H1 (cell line): ENCODE data around the gene PHAX. TPM values are rescaled to one million over a fixed set of nuclear protein-coding genes. Genes with fewer than 3 reads are reported as not detected.

Experiments
- CTCF ChIA-PET: fragments of 300-600 bp; sonication (Branson Sonifier 250); formaldehyde crosslinking; loops from one replicate; lab custom pipeline; 2021; ENCODE audit not compliant: partially characterized antibody; lab: Charles Lee
- POLR2A ChIA-PET: fragments of 300-600 bp; sonication (Branson Sonifier 250); formaldehyde crosslinking; loops from one replicate; lab custom pipeline; 2021; ENCODE audit warnings: inconsistent platforms; ENCODE audit not compliant: partially characterized antibody; lab: Charles Lee
- DNase-seq, 2 experiments: peaks; one replicate each; pipeline versions ENCODE4 v3.0.0 to v3.0.0-alpha.2; 2010 to 2022; ENCODE audit warnings: low spot score in 2 of 2, low read depth in 1 of 2, mixed read lengths in 1 of 2
- FAIRE-seq: peaks from 2 replicates; lab custom pipeline; 2011; peaks lifted over from hg19 to GRCh38; lab: Jason Lieb, UNC
- H2AFZ ChIP-seq: 2 replicates; pipeline ENCODE4 v1.8.1; 2012; ENCODE audit warnings: low read length, inconsistent platforms
- H2AK5ac ChIP-seq: 2 replicates; pipeline ENCODE4 v1.6.1; 2013; ENCODE audit warnings: low read depth, low read length
- H2BK120ac ChIP-seq: replicated peaks from 2 replicates; pipeline ENCODE3; 2013; ENCODE audit warnings: low read depth, low read length, inconsistent platforms
- H2BK12ac ChIP-seq: 2 replicates; pipeline ENCODE4 v1.6.1; 2013; ENCODE audit warnings: low read depth, low read length
- H2BK15ac ChIP-seq: 2 replicates; pipeline ENCODE4 v1.6.1; 2013; ENCODE audit warnings: low read length
- H2BK20ac ChIP-seq: 2 replicates; pipeline ENCODE4 v1.6.1; 2013; ENCODE audit warnings: low read length
- H2BK5ac ChIP-seq: 2 replicates; pipeline ENCODE4 v1.6.1; 2013; ENCODE audit warnings: low read depth, low read length
- H3K14ac ChIP-seq: 2 replicates; pipeline ENCODE4 v1.6.1; 2013; ENCODE audit warnings: inconsistent platforms; ENCODE audit not compliant: insufficient read length
- H3K18ac ChIP-seq: 2 replicates; pipeline ENCODE4 v1.6.1; 2013; ENCODE audit warnings: low read length; ENCODE audit errors: extremely low read depth
- H3K23ac ChIP-seq: 2 replicates; pipeline ENCODE4 v1.6.1; 2013; ENCODE audit warnings: inconsistent platforms; ENCODE audit not compliant: insufficient read length
- H3K23me2 ChIP-seq: 2 replicates; pipeline ENCODE4 v1.6.1; 2013; ENCODE audit warnings: low read depth, low read length
- H3K27ac ChIP-seq: 2 replicates; pipeline ENCODE4 v1.6.1; 2011; ENCODE audit warnings: low read depth, low read length, inconsistent platforms
- H3K27me3 ChIP-seq, 4 experiments: replicated peaks in 1 of 4; 1 replicate in 1 of 4; 2 replicates in 3 of 4; pipeline versions ENCODE4 v1.6.1 to v1.8.1; 2011 to 2013; ENCODE audit warnings: low read length in 3 of 4, mild to moderate bottlenecking in 3 of 4, inconsistent platforms in 2 of 4, mixed read lengths in 2 of 4, moderate library complexity in 1 of 4; ENCODE audit not compliant: control insufficient read depth in 3 of 4, insufficient read depth in 3 of 4; ENCODE audit errors: extremely low read depth in 1 of 4
- H3K36me3 ChIP-seq, 4 experiments: 2 replicates each; pipeline versions ENCODE4 v1.6.1 to v1.8.1; 2011 to 2013; ENCODE audit warnings: mild to moderate bottlenecking in 4 of 4, low read length in 3 of 4, moderate library complexity in 2 of 4, control low read depth in 1 of 4, inconsistent platforms in 1 of 4; ENCODE audit not compliant: insufficient read depth in 4 of 4, control insufficient read depth in 2 of 4
- H3K4ac ChIP-seq: replicated peaks from 2 replicates; pipeline ENCODE3; 2013; ENCODE audit warnings: low read length, low read depth, mixed read lengths, inconsistent platforms; ENCODE audit not compliant: insufficient read length
- H3K4me1 ChIP-seq, 4 experiments: replicated peaks in 1 of 4; 1 replicate in 1 of 4; 2 replicates in 3 of 4; pipeline versions ENCODE4 v1.6.1 to v1.8.1; 2011 to 2013; ENCODE audit warnings: low read length in 3 of 4, inconsistent platforms in 2 of 4, mixed read lengths in 1 of 4; ENCODE audit not compliant: insufficient read depth in 4 of 4, control insufficient read depth in 3 of 4
- H3K4me2 ChIP-seq, 2 experiments: 2 replicates each; pipeline versions ENCODE4 v1.6.1 to v1.8.1; 2011 to 2013; ENCODE audit warnings: low read depth in 2 of 2, low read length in 2 of 2, control low read depth in 1 of 2, inconsistent platforms in 1 of 2, mild to moderate bottlenecking in 1 of 2; ENCODE audit not compliant: insufficient read depth in 1 of 2
- H3K4me3 ChIP-seq, 4 experiments: fragments of 200-600, 300-600 bp in 1 of 4; sonication (generic), shearing (Covaris generic), sonication (Bioruptor Twin) in 1 of 4; 2 replicates each; pipeline versions ENCODE4 v1.5.1 to v1.8.1; 2011 to 2016; ENCODE audit warnings: low read length in 4 of 4, low read depth in 3 of 4, control low read depth in 2 of 4, inconsistent platforms in 2 of 4, mild to moderate bottlenecking in 2 of 4, mixed read lengths in 1 of 4, moderate library complexity in 1 of 4; ENCODE audit not compliant: insufficient read depth in 2 of 4; ENCODE audit errors: extremely low read depth in 1 of 4
- H3K56ac ChIP-seq: replicated peaks from 2 replicates; pipeline ENCODE3; 2013; ENCODE audit warnings: low read depth, mild to moderate bottlenecking, mixed read lengths, low read length, inconsistent platforms; ENCODE audit not compliant: insufficient read length
- H3K79me1 ChIP-seq: 2 replicates; pipeline ENCODE4 v1.6.1; 2013; ENCODE audit warnings: low read depth, low read length, control low read depth
- H3K79me2 ChIP-seq, 2 experiments: 2 replicates each; pipeline versions ENCODE4 v1.6.1 to v1.8.1; 2012 to 2013; ENCODE audit warnings: low read length in 2 of 2, mild to moderate bottlenecking in 2 of 2, inconsistent platforms in 1 of 2; ENCODE audit not compliant: insufficient read depth in 2 of 2, control insufficient read depth in 1 of 2
- H3K9ac ChIP-seq, 4 experiments: replicated peaks in 1 of 4; 1 replicate in 1 of 4; 2 replicates in 3 of 4; pipeline versions ENCODE4 v1.6.1 to v1.8.1; 2011 to 2013; ENCODE audit warnings: low read depth in 3 of 4, low read length in 3 of 4, control low read depth in 2 of 4, mild to moderate bottlenecking in 2 of 4, moderate library complexity in 2 of 4, inconsistent platforms in 1 of 4; ENCODE audit errors: extremely low read depth in 1 of 4
- H3K9me3 ChIP-seq, 2 experiments: 2 replicates each; pipeline versions ENCODE4 v1.6.1 to v1.8.1; 2012 to 2013; ENCODE audit warnings: mild to moderate bottlenecking in 2 of 2, moderate library complexity in 2 of 2, control low read depth in 1 of 2, inconsistent platforms in 1 of 2, low read depth in 1 of 2, low read length in 1 of 2, mixed read lengths in 1 of 2; ENCODE audit not compliant: insufficient read depth in 2 of 2
- H4K20me1 ChIP-seq, 2 experiments: replicated peaks in 1 of 2; 2 replicates each; pipeline versions ENCODE3 to v1.8.1; 2011 to 2013; ENCODE audit warnings: inconsistent platforms in 2 of 2, low read length in 2 of 2, mild to moderate bottlenecking in 1 of 2; ENCODE audit not compliant: insufficient read depth in 2 of 2, control insufficient read depth in 1 of 2
- H4K5ac ChIP-seq: 2 replicates; pipeline ENCODE4 v1.6.1; 2013; ENCODE audit warnings: low read length, low read depth, mixed read lengths, inconsistent platforms; ENCODE audit not compliant: insufficient read length
- H4K8ac ChIP-seq: 2 replicates; pipeline ENCODE4 v1.8.0; 2013; ENCODE audit warnings: mild to moderate bottlenecking, moderate library complexity, low read length, inconsistent platforms; ENCODE audit not compliant: insufficient read depth; ENCODE audit errors: extremely low read depth
- H4K91ac ChIP-seq: replicated peaks from 2 replicates; pipeline ENCODE3; 2013; ENCODE audit warnings: low read length, mixed read lengths, inconsistent platforms; ENCODE audit not compliant: insufficient read length
- CBX8 ChIP-seq: fragments of 300-800, 300-1000 bp; sonication (generic); IDR thresholded peaks from 2 replicates; pipeline ENCODE4 v1.7.1; 2016; ENCODE audit warnings: low read depth, low read length, borderline replicate concordance
- GABPA ChIP-seq: IDR thresholded peaks from 2 replicates; pipeline ENCODE4 v1.6.1; 2011; ENCODE audit warnings: mild to moderate bottlenecking, low read length, moderate library complexity, borderline replicate concordance; ENCODE audit not compliant: insufficient read depth
- HDAC2 ChIP-seq, 2 experiments: fragments of 300-600 bp in 1 of 2; sonication (generic) in 1 of 2; IDR thresholded peaks; 2 replicates each; pipeline ENCODE4 v1.6.1; 2011 to 2012; ENCODE audit warnings: low read depth in 2 of 2, low read length in 2 of 2, mild to moderate bottlenecking in 2 of 2, moderate library complexity in 2 of 2, borderline replicate concordance in 1 of 2, inconsistent platforms in 1 of 2
- JUND ChIP-seq: IDR thresholded peaks from 2 replicates; pipeline ENCODE4 v1.6.1; 2011; ENCODE audit warnings: mild to moderate bottlenecking, improper control_type of control experiment, low read length
- KDM4A ChIP-seq: IDR thresholded peaks from one replicate; pipeline ENCODE4 v1.7.1; 2012; ENCODE audit warnings: low read depth, mild to moderate bottlenecking, moderate library complexity, low read length, inconsistent platforms; ENCODE audit not compliant: severe bottlenecking
- PHF8 ChIP-seq: fragments of 200-600 bp; sonication (generic); conservative IDR thresholded peaks from 2 replicates; pipeline ENCODE4 v1.7.1; 2012; ENCODE audit warnings: low read depth, mild to moderate bottlenecking, inconsistent platforms, low read length, moderate library complexity
- POLR2A ChIP-seq, 2 experiments: IDR thresholded peaks; 1 replicate in 1 of 2; 2 replicates in 1 of 2; pipeline ENCODE4 v1.6.1; 2011; ENCODE audit warnings: low read depth in 2 of 2, low read length in 2 of 2, mild to moderate bottlenecking in 2 of 2; ENCODE audit errors: control extremely low read depth in 1 of 2
- RBBP5 ChIP-seq: IDR thresholded peaks from 2 replicates; pipeline ENCODE4 v1.7.1; 2012; ENCODE audit warnings: low read depth, mild to moderate bottlenecking, inconsistent platforms, low read length, moderate library complexity, borderline replicate concordance
- SIN3A ChIP-seq, 2 experiments: IDR thresholded peaks in 1 of 2; conservative IDR thresholded peaks in 1 of 2; 2 replicates each; pipeline ENCODE4 v1.6.1; 2011 to 2012; ENCODE audit warnings: low read length in 2 of 2, improper control_type of control experiment in 1 of 2, low read depth in 1 of 2, mild to moderate bottlenecking in 1 of 2
- SP2 ChIP-seq: IDR thresholded peaks from 2 replicates; pipeline ENCODE4 v1.6.1; 2012; ENCODE audit warnings: mild to moderate bottlenecking, low read length, inconsistent platforms
- ZNF274 ChIP-seq: IDR thresholded peaks from 2 replicates; pipeline ENCODE4 v1.7.0; 2012; ENCODE audit warnings: low read length, borderline replicate concordance; ENCODE audit errors: extremely low read depth
- WGBS, 2 experiments: shearing (Covaris generic) in 1 of 2; methylation state at CpG; one replicate each; pipeline versions ENCODE4 v1.1.6 to v1.1.7; 2013 to 2015; ENCODE audit warnings: low lambda C conversion rate in 2 of 2, mixed read lengths in 2 of 2, inconsistent platforms in 1 of 2, low coverage in 1 of 2, missing lambda C conversion rate in 1 of 2; ENCODE audit not compliant: insufficient replicate concordance in 2 of 2, insufficient coverage in 1 of 2, insufficient read length in 1 of 2; ENCODE audit errors: extremely low coverage in 1 of 2, missing lambda C conversion rate in 1 of 2; 5-methylcytosine and 5-hydroxymethylcytosine counted together
- polyA plus RNA-seq, 7 experiments: library from polyadenylated mRNA; depleted of rRNA in 3 of 7; stranded (reverse) in 5 of 7; unstranded in 2 of 7; fragments of >200 nt in 5 of 7; fragments of 200-250 nt in 2 of 7; gene quantifications; 1 replicate in 5 of 7; 2 replicates in 1 of 7; 4 replicates in 1 of 7; pipeline versions ENCODE4 v1.2.1 to v1.2.3, GENCODE V29; 2011 to 2013; ENCODE audit warnings: missing spikeins in 2 of 7, mixed read lengths in 2 of 7
- total RNA-seq: library from RNA; stranded (reverse); fragmentation: NEBNext Ultra II Directional; extraction: Animal tissue kit (Norgen Biotek cat#: 25700); gene quantifications from 2 replicates; pipeline ENCODE4 v1.2.1, GENCODE V29; 2021
- TF ChIP-seq, protein P1 (sequence below): IDR thresholded peaks from 2 replicates; pipeline ENCODE4 v1.6.1; 2012; ENCODE audit warnings: inconsistent platforms

Gene PHAX
- total and polyA plus RNA-seq, 2 of the 8 experiments (the other 6 are each of a cell fraction or from before 2014, with no cell fraction given) = 32.1 to 59.5 TPM

DNA sequence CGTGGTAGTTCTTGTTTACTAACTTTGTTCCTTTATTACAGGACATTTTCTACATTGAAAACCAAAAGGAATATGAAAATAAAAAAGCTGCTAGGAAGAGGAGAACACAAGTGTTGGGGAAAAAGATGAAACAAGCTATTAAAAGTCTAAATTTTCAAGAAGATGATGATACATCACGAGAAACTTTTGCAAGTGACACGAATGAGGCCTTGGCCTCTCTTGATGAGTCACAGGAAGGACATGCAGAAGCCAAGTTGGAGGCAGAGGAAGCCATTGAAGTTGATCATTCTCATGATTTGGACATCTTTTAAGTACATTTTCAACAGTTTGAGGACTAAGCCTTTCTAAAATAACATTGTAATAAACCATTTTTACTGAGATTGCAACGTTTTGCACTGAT, 23.8 kb downstream of the PHAX start:
- no peak overlapping the region for H3K4me3 ChIP-seq
- no peak overlapping the region for H3K4ac ChIP-seq
- no peak overlapping the region for H3K9ac ChIP-seq
- H3K79me1 ChIP-seq = no peaks in the 10 kb centered on the region
- H2BK20ac ChIP-seq = no peak overlapping the region
- peaks cover 6 to 34% (median 22%) of the 10 kb centered on the region in 4 experiments for H3K36me3 ChIP-seq
- CTCF ChIA-PET = interaction anchor here (1.5 kb wide), 1 partner anchor 24 kb away, joined by 4 read pairs; the partner anchor contains the start of gene PHAX
- no peak overlapping the region for H3K23ac ChIP-seq
- no peak overlapping the region for H2BK12ac ChIP-seq
- no peak overlapping the region for H3K4me2 ChIP-seq
- POLR2A ChIA-PET = interaction anchor here (0.6 kb wide), 1 partner anchor 523 kb away, joined by 4 read pairs; no protein-coding TSS in a partner anchor
- H4K5ac ChIP-seq = no peak overlapping the region
- WGBS, 2 experiments = 93% methylated on average over 4 of the region's 4 CpGs; no CpG with 5 or more reads in 1 of the 2 experiments
- no peak overlapping the region for H4K8ac ChIP-seq
- H4K91ac ChIP-seq = no peak overlapping the region
- H4K20me1 ChIP-seq = peaks cover 0 to 2% of the 10 kb centered on the region in 2 experiments
- no peaks in the 10 kb centered on the region for H3K27me3 ChIP-seq
- H3K14ac ChIP-seq = no peak overlapping the region
- H3K56ac ChIP-seq = no peak overlapping the region
- H2BK120ac ChIP-seq = no peak overlapping the region
- H2BK15ac ChIP-seq = no peak overlapping the region
- FAIRE-seq (no peak), DNase-seq (no peak)
- no peak overlapping the region for H2AFZ ChIP-seq
- H3K27ac ChIP-seq = no peak overlapping the region
- H3K4me1 ChIP-seq = no peaks in the 10 kb centered on the region
- no peak overlapping the region for H3K18ac ChIP-seq
- H2AK5ac ChIP-seq = no peak overlapping the region
- no peaks in the 10 kb centered on the region for H3K9me3 ChIP-seq
- no peaks in the 10 kb centered on the region for H3K23me2 ChIP-seq
- H2BK5ac ChIP-seq = no peak overlapping the region
- no peaks in the 10 kb centered on the region for H3K79me2 ChIP-seq
- no peak for TF ChIP-seq KDM4A
- TF ChIP-seq RBBP5 = no peak
- TF ChIP-seq PHF8 = no peak
- no peak for TF ChIP-seq SIN3A (conservative IDR thresholded peaks at IDR 0.05 in 1 of 2, IDR thresholded peaks at IDR 0.05 in 1 of 2; ENCODE audit: low read depth in 1 of 2, low read length in 2 of 2)
- no peak for TF ChIP-seq SP2
- no peak for TF ChIP-seq POLR2A (IDR thresholded peaks at IDR 0.05; ENCODE audit: control extremely low read depth in 1 of 2, low read depth in 2 of 2, low read length in 2 of 2)
- TF ChIP-seq, protein P1, sequence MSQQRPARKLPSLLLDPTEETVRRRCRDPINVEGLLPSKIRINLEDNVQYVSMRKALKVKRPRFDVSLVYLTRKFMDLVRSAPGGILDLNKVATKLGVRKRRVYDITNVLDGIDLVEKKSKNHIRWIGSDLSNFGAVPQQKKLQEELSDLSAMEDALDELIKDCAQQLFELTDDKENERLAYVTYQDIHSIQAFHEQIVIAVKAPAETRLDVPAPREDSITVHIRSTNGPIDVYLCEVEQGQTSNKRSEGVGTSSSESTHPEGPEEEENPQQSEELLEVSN = no peak
- no peak for TF ChIP-seq CBX8
- TF ChIP-seq GABPA = no peak
- no peak for TF ChIP-seq JUND
- no peak for TF ChIP-seq HDAC2 (IDR thresholded peaks at IDR 0.05; ENCODE audit: borderline replicate concordance in 1 of 2, low read depth in 2 of 2, low read length in 2 of 2)
- no peak for TF ChIP-seq ZNF274
